WTC11 (cell line): ENCODE results near the gene FAM181A. TPM values are rescaled to one million over a fixed set of nuclear protein-coding genes. Genes with fewer than 3 reads are reported as not detected.

ENCODE experiments used
- ARID4B ChIP-seq: sonication (generic); formaldehyde crosslinking; IDR thresholded peaks from 2 replicates; pipeline ENCODE4 v1.8.0; 2023; ENCODE audit warnings: missing genetic modification reagents, mild to moderate bottlenecking, borderline replicate concordance
- ATF3 ChIP-seq: sonication (generic); formaldehyde crosslinking; conservative IDR thresholded peaks from 2 replicates; pipeline ENCODE4 v1.8.1; 2022; ENCODE audit warnings: mild to moderate bottlenecking, missing genetic modification reagents
- CBFB ChIP-seq: sonication (generic); formaldehyde crosslinking; IDR thresholded peaks from 2 replicates; pipeline ENCODE4 v1.8.1; 2022; ENCODE audit warnings: mild to moderate bottlenecking, low read depth, missing genetic modification reagents
- CDX4 ChIP-seq: fragments of 250-450 bp; sonication (Bioruptor Pico); IDR thresholded peaks from 2 replicates; pipeline ENCODE4 v1.9.0; 2021; ENCODE audit warnings: moderate library complexity, mild to moderate bottlenecking, inconsistent platforms, borderline replicate concordance
- CREB1 ChIP-seq: sonication (generic); formaldehyde crosslinking; IDR thresholded peaks from 2 replicates; pipeline ENCODE4 v1.8.0; 2023; ENCODE audit warnings: mild to moderate bottlenecking, missing genetic modification reagents
- CREM ChIP-seq: sonication (generic); formaldehyde crosslinking; IDR thresholded peaks from 2 replicates; pipeline ENCODE4 v1.8.1; 2022; ENCODE audit warnings: mild to moderate bottlenecking, missing genetic modification reagents, moderate library complexity
- EMX1 ChIP-seq: fragments of 250-450 bp; sonication (Bioruptor Pico); IDR thresholded peaks from 2 replicates; pipeline ENCODE4 v1.8.0; 2021; ENCODE audit warnings: mild to moderate bottlenecking
- HMGA2 ChIP-seq: fragments of 250-450 bp; sonication (Bioruptor Pico); IDR thresholded peaks from 2 replicates; pipeline ENCODE4 v1.4.0; 2021; ENCODE audit warnings: mild to moderate bottlenecking, moderate library complexity
- HMGXB4 ChIP-seq: sonication (generic); formaldehyde crosslinking; IDR thresholded peaks from 2 replicates; pipeline ENCODE4 v1.8.1; 2023; ENCODE audit warnings: mild to moderate bottlenecking, moderate library complexity, missing genetic modification reagents
- MAX ChIP-seq: sonication (generic); formaldehyde crosslinking; IDR thresholded peaks from 2 replicates; pipeline ENCODE4 v1.8.0; 2022; ENCODE audit warnings: mild to moderate bottlenecking, missing genetic modification reagents
- MLX ChIP-seq: sonication (generic); formaldehyde crosslinking; IDR thresholded peaks from 2 replicates; pipeline ENCODE4 v1.8.1; 2023; ENCODE audit warnings: mild to moderate bottlenecking, missing genetic modification reagents, moderate library complexity
- NFATC4 ChIP-seq: fragments of 250-450 bp; sonication (Bioruptor Pico); IDR thresholded peaks from 2 replicates; pipeline ENCODE4 v1.9.0; 2021; ENCODE audit warnings: mild to moderate bottlenecking
- NR2C2 ChIP-seq: sonication (generic); formaldehyde crosslinking; IDR thresholded peaks from 2 replicates; pipeline ENCODE4 v1.8.0; 2022; ENCODE audit warnings: mild to moderate bottlenecking, missing genetic modification reagents
- OVOL2 ChIP-seq: fragments of 250-450 bp; sonication (Bioruptor Pico); IDR thresholded peaks from 2 replicates; pipeline ENCODE4 v1.9.0; 2021; ENCODE audit warnings: mild to moderate bottlenecking, borderline replicate concordance
- PREB ChIP-seq: sonication (generic); formaldehyde crosslinking; IDR thresholded peaks from 2 replicates; pipeline ENCODE4 v1.8.1; 2022; ENCODE audit warnings: mild to moderate bottlenecking, missing genetic modification reagents, moderate library complexity, borderline replicate concordance
- PRRX2 ChIP-seq: fragments of 250-450 bp; sonication (Bioruptor Pico); IDR thresholded peaks from 2 replicates; pipeline ENCODE4 v1.8.0; 2021; ENCODE audit warnings: mild to moderate bottlenecking
- STAT6 ChIP-seq: sonication (generic); formaldehyde crosslinking; conservative IDR thresholded peaks from 2 replicates; pipeline ENCODE4 v1.8.1; 2023; ENCODE audit warnings: mild to moderate bottlenecking, low read depth, missing genetic modification reagents, moderate library complexity
- TEAD4 ChIP-seq: sonication (generic); formaldehyde crosslinking; IDR thresholded peaks from 2 replicates; pipeline ENCODE4 v1.8.0; 2022; ENCODE audit warnings: mild to moderate bottlenecking, missing genetic modification reagents
- ZMAT4 ChIP-seq: fragments of 250-450 bp; sonication (Bioruptor Pico); IDR thresholded peaks from 2 replicates; pipeline ENCODE4 v1.9.0; 2021; ENCODE audit warnings: mild to moderate bottlenecking
- ZNF121 ChIP-seq: sonication (generic); formaldehyde crosslinking; IDR thresholded peaks from 2 replicates; pipeline ENCODE4 v1.8.0; 2023; ENCODE audit warnings: missing genetic modification reagents
- ZNF263 ChIP-seq: sonication (generic); formaldehyde crosslinking; IDR thresholded peaks from 2 replicates; pipeline ENCODE4 v1.8.1; 2022; ENCODE audit warnings: low read depth, mild to moderate bottlenecking, moderate library complexity, missing genetic modification reagents
- ZNF317 ChIP-seq: sonication (generic); formaldehyde crosslinking; IDR thresholded peaks from 2 replicates; pipeline ENCODE4 v1.8.1; 2023; ENCODE audit warnings: low read depth, mild to moderate bottlenecking, moderate library complexity, missing genetic modification reagents, borderline replicate concordance
- ZNF671 ChIP-seq: fragments of 250-450 bp; sonication (Bioruptor Pico); IDR thresholded peaks from 2 replicates; pipeline ENCODE4 v1.8.0; 2021; ENCODE audit warnings: mild to moderate bottlenecking
- total RNA-seq: library from RNA; stranded (reverse); gene quantifications from 3 replicates; pipeline ENCODE4 v1.2.3, GENCODE V29; 2021

The FAM181A gene
- total RNA-seq, 1 experiment from 2014 or later, result not detected

- TF ChIP-seq HMGXB4 (CRISPR knock-in tag) (peak; percentile 95), ZNF121 (CRISPR knock-in tag) (no peak), CREM (peak; percentile 67; the same call in 1 of the 2 replicates), CBFB (CRISPR knock-in tag) (peak; percentile 52), NR2C2 (CRISPR knock-in tag) (peak; percentile 72), NFATC4 (CRISPR knock-in tag) (no peak), ZNF263 (CRISPR knock-in tag) (0 out of 2 replicates have a peak, but pooled peaks have one; percentile 67), STAT6 (CRISPR knock-in tag) (0 out of 2 replicates have a peak, but pooled peaks have one; percentile 28), MAX (peak; percentile 100), ZNF317 (CRISPR knock-in tag) (peak; percentile 77), EMX1 (CRISPR knock-in tag) (no peak), MLX (CRISPR knock-in tag) (peak; percentile 92; the same call in 1 of the 2 replicates), ZNF671 (no peak), PREB (CRISPR knock-in tag) (no peak; the same call in 1 of the 2 replicates), CDX4 (no peak), ZMAT4 (CRISPR knock-in tag) (no peak), CREB1 (peak; percentile 92; the same call in 1 of the 2 replicates), HMGA2 (CRISPR knock-in tag) (no peak), OVOL2 (CRISPR knock-in tag) (no peak), ARID4B (CRISPR knock-in tag) (peak; percentile 95), ATF3 (CRISPR knock-in tag) (peak; percentile 60), PRRX2 (no peak), TEAD4 (CRISPR knock-in tag) (peak; percentile 86; the same call in 1 of the 2 replicates)
These were observed 12.4 kb downstream of the FAM181A start (continued) for GRCh38 chr14:93939304-93940229.
